ENCODE measurements around the gene PIK3IP1.

PIK3IP1 gene

DNA sequence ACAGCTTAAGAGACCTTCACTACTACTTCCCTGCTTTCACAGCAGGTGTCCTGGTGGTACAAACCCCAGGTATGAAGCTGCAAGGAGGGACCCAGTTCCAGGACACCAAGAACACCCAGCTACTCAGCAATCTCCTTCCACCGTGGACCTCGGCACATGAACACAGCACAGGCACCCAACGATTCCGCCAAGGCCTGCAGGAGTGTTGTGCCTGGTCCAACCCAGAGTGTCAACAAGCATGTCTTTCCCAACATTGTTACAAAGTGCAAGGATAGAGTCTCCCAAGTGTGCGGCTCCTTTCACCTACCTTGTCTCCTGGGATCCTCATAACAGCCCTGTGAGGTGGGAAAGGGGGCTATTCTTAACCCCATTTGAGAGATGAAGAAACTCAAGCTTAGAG lies 42.0 kb upstream of the PIK3IP1 start:
- ChIA-PET POLR2A (ENCODE audit: low non-redundant PET) (no interaction called here), CTCF (interaction anchor here (0.5 kb wide), 1 partner anchor 126 kb away, joined by 4 read pairs; no protein-coding TSS in a partner anchor)
- TF ChIP-seq, protein P1, sequence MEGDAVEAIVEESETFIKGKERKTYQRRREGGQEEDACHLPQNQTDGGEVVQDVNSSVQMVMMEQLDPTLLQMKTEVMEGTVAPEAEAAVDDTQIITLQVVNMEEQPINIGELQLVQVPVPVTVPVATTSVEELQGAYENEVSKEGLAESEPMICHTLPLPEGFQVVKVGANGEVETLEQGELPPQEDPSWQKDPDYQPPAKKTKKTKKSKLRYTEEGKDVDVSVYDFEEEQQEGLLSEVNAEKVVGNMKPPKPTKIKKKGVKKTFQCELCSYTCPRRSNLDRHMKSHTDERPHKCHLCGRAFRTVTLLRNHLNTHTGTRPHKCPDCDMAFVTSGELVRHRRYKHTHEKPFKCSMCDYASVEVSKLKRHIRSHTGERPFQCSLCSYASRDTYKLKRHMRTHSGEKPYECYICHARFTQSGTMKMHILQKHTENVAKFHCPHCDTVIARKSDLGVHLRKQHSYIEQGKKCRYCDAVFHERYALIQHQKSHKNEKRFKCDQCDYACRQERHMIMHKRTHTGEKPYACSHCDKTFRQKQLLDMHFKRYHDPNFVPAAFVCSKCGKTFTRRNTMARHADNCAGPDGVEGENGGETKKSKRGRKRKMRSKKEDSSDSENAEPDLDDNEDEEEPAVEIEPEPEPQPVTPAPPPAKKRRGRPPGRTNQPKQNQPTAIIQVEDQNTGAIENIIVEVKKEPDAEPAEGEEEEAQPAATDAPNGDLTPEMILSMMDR (conservative IDR thresholded peaks at IDR 0.05; ENCODE audit: low read depth), result no peak
- H3K27ac ChIP-seq, result peak overlapping the region; percentile 23
- DNase-seq (ENCODE audit: low spot score), result no peak

DNA sequence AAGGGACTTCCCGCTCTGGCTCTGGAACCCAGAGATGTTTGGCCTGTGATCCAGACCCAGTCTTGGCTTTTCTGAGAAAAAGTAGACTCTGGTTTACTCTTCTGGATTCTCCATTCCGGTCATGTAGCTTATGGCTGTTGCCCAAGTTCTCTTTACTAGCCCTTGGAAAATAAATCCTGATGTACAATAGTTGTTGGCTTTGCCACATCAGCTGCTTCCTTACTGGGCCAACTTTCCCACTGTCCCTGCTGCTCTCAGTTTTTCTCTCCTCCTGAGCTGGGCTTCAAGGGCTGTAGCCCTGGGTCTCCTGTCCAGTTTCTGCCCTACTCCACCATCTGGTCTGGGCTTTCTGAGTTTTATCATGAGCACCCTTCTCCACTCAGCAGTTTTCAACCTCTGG lies 41.4 kb upstream of the PIK3IP1 start:
- DNase-seq (ENCODE audit: low spot score), result no peak
- TF ChIP-seq, protein P1 (conservative IDR thresholded peaks at IDR 0.05; ENCODE audit: low read depth), result no peak
- POLR2A ChIA-PET (ENCODE audit: low non-redundant PET), result no interaction called here
- peak overlapping the region; percentile 23 for H3K27ac ChIP-seq
- CTCF ChIA-PET, result no interaction called here

GRCh38 chr22:31332886-31333285 lies 40.6 kb upstream of the PIK3IP1 start:
- TF ChIP-seq, protein P1 (conservative IDR thresholded peaks at IDR 0.05; ENCODE audit: low read depth), result no peak
- POLR2A ChIA-PET (ENCODE audit: low non-redundant PET), result no interaction called here
- DNase-seq (ENCODE audit: low spot score), result no peak
- CTCF ChIA-PET, result interaction anchor here (0.6 kb wide), 1 partner anchor 11 kb away, joined by 3 read pairs; no protein-coding TSS in a partner anchor
- no peak overlapping the region for H3K27ac ChIP-seq

- TF ChIP-seq, protein P1 (conservative IDR thresholded peaks at IDR 0.05; ENCODE audit: low read depth), result no peak
- ChIA-PET CTCF (interaction anchor here (0.6 kb wide), 1 partner anchor 73 kb away, joined by 3 read pairs; no protein-coding TSS in a partner anchor), POLR2A (ENCODE audit: low non-redundant PET) (no interaction called here)
- DNase-seq (ENCODE audit: low spot score), result no peak
- H3K27ac ChIP-seq, result no peak overlapping the region
These were observed 39.7 kb upstream of the PIK3IP1 start for GRCh38 chr22:31332010-31332409.

GRCh38 chr22:31329453-31330215 lies 37.3 kb upstream of the PIK3IP1 start:
- TF ChIP-seq, protein P1 (conservative IDR thresholded peaks at IDR 0.05; ENCODE audit: low read depth), result no peak
- H3K27ac ChIP-seq, result no peak overlapping the region
- DNase-seq (ENCODE audit: low spot score), result no peak
- CTCF ChIA-PET, result no interaction called here
- POLR2A ChIA-PET (ENCODE audit: low non-redundant PET), result no interaction called here

GRCh38 chr22:31329029-31329428 lies 36.7 kb upstream of the PIK3IP1 start:
- DNase-seq (ENCODE audit: low spot score), result no peak
- TF ChIP-seq, protein P1 (conservative IDR thresholded peaks at IDR 0.05; ENCODE audit: low read depth), result no peak
- ChIA-PET CTCF (no interaction called here), POLR2A (ENCODE audit: low non-redundant PET) (no interaction called here)
- H3K27ac ChIP-seq, result peak overlapping the region; percentile 69

Measured in RWPE1 (cell line).